DOHH2 (cell line): Measurements from ENCODE around the gene MTHFD2L.
"Not testable (repeated sequence)": the region's sequence is repeated elsewhere in the genome, so short reads cannot be mapped to it uniquely, and the experiment has no call there.

ENCODE experiments used
- CTCF ChIP-seq: fragments of 200-600 bp; sonication (generic); IDR thresholded peaks from one replicate; pipeline ENCODE4 v1.5.1; 2014; ENCODE audit warnings: antibody characterized with exemption, mild to moderate bottlenecking, low read depth, low read length; ENCODE audit not compliant: poor library complexity, severe bottlenecking
- EZH2phosphoT487 ChIP-seq: fragments of 200-600 bp; sonication (generic); IDR thresholded peaks from 2 replicates; pipeline ENCODE4 v1.6.1; 2017; ENCODE audit warnings: borderline replicate concordance, mild to moderate bottlenecking, antibody characterized with exemption, low read length, moderate library complexity, mixed read lengths

- not testable (repeated sequence) for TF ChIP-seq CTCF, EZH2phosphoT487
These were observed 57.3 kb downstream of the MTHFD2L start for GRCh38 chr4:74215236-74215635.
